SH-SY5Y (cell line): ENCODE data around the gene UQCRQ.

Experiments used
- GATA2 ChIP-seq: IDR thresholded peaks from 2 replicates; pipeline ENCODE4 v1.6.1; 2011; ENCODE audit warnings: mild to moderate bottlenecking, low read depth, low read length
- GATA3 ChIP-seq: IDR thresholded peaks from 2 replicates; pipeline ENCODE4 v1.6.1; 2011; ENCODE audit warnings: low read depth, mild to moderate bottlenecking, low read length, moderate library complexity

GRCh38 chr5:132866342-132867045 is at the start of gene UQCRQ, which contains the start of gene GDF9:
- TF ChIP-seq GATA2 = no peak
- TF ChIP-seq GATA3 = no peak
